ENCODE results near the gene GPATCH8.

GPATCH8 gene

DNA sequence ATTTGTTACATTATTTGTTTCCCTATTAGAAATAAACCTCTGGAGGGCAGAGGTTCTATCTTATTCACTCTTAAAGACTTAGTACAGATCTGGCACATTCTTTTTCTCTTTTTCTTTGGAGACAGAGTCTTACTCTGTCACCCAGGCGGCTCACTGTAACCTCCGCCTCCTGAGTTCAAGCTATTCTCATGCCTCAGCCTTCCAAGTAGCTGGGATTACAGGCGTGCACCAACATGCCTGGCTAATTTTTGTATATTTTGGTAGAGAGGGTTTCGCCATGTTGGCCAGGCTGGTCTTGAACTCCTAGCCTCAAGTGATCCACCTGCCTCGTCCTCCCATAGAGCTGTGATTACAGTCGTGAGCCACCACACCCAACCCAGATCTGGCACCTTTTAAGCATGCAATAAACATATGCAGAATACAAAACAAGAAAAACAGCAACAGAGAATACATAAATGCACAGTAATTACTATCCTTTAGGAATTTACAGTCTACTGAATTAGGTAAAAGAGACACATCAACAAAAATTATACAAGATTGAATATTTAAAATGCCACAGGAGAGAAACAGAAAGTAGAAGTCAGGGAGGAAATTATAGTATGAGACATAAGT is 52.1 kb downstream of the GPATCH8 start:
- DNase-seq = no peak

DNA sequence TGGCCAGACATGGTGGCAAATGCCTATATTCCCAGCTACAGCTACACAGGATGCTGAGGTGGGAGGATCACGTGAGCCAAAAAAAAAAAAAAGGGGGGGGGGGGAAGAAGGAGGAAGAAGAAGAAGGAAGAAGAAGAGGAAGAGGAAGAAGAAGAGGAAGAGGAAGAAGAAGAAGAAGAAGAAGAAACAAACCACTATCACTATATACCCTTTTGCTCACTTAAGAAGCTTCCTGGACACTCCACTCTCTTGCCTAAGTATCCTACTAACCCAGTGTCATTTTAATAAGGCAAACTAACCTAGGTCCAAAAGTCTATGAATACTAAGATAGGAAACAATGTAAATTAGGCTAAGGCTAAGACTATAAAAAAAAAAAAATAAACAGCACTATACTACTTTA is 54.8 kb downstream of the GPATCH8 start:
- no peak for DNase-seq

DNA sequence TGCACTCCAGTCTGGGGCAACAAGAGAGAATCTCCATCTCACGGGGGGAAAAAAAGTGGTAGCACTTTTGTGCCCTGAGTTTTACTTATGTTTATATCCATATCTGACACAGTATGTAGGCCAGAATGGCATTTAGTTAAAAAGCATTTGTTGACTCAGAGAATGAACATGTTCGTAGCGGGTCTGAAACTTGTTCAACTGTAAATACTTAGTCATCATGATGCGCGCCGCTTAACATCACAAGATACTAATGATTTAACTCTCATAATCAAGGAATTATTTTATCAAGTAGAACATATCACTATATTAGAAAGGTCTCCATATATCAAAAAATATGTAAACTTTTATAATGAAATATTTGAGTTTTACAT is 58.5 kb downstream of the GPATCH8 start:
- peak; percentile 49 for DNase-seq

DNA sequence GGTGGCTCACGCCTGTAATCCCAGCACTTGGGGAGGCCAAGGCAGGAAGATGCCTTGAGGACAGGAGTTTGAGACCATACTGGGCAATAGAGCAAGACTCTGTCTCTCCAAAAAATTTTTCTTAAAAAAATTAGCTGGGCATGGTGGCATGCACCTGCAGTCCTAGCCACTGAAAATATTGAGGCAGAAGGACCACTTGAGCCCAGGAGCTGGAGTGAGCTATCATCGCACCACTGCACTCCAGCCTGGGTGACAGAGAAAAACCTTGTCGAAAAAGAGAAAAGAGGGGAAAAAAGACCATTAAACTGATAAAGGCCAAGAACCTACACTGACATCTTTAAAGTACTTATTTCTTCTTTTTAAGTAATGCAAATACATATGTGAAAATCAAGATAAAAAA is 60.4 kb downstream of the GPATCH8 start:
- DNase-seq = no peak

DNA sequence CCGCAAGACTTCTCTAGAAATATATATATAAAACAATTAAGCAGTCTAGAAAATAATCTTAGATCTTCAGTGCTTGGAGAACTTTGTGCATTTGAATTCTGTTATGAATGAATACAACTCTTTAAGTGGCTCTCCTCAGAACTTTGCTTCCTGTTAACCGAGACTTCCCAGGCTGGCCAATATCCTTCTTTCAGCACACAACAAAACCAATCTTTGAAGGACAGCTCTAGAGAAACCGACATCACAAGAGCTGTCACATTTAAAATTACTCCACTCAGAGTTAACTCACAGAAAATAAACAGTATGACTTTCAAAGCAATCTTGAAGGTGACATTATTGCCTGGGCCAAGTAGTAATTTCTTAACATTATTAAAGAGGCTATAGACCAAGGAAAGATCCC is 64.0 kb downstream of the GPATCH8 start:
- DNase-seq = no peak

DNA sequence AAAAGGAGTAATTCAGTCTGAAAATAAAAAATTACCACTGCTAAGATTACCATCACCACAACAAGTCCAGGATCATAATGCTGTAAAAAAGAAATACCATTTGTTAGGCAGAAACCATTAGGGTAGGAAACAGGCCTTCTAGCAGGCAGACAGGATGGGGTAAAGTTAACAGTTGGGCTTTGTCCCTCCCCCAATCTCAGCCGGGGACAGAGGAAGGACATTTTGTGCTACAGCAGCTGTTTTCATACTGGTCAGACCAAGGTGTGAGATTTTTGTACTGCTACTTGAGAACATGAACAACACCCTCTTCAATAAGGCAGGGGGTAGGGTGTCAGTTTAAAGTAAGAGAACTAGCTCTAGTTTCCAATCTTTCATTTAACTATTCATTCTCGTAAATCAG is 64.6 kb downstream of the GPATCH8 start:
- no peak for DNase-seq

DNA sequence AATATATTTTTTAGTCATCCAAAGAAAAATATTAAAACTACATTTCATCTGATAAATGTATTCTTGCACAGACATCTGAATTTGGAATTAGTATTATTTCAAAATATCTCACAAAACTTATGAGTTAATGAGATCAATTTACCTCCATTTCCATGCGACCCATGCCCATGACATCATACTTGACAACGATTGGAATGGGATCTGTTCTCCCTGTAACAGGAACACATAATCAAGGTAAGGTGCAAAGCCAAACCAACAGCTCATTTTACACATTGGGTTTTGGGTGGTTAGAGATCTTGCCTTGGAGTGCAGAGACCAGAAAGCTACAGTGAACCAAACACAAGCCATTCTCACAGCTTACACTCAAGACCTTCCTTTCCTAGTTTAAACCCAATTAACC is 66.9 kb downstream of the GPATCH8 start:
- DNase-seq = no peak

DNA sequence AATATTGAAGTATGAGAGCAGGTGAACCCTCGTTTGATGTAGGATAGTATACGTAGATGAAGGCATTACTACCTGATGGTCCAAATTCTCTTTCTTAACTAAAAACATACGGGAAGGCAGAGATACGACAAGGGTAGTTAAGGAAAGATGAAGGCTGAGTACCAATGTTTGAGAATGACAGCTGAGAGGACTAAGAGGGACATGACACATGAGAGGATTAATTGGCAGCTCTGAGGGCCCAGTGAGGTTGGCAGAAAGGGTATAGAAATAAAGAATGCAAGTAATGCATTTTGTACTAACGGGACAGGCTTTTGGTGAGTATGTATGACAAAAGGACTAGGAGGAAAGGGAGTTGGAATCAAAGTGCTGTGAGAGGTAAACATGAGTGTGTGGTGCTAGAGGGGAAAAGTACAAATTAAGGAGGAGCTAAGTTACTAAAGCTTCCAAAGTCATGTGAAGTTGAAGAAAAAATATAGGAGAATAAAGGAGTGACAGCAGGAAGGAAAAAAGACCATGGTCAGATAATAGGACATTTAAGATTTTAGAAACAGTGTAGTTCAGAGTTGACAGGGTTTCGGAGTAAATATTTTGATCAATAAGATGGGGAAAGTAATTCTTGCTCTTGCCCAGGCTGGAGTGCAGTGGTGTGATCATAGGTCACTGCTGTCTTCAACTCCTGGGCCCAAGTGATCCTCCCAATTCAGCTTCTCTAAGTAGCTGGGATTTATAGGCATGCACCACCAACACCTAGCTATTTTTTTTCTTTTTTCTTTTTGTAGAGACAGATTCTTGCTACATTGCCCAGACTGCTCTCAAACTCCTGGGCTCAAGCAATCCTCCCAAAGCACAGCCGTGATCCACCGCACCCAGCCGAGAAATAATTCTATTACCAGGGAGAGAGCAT is 70.7 kb downstream of the GPATCH8 start:
- no peak for DNase-seq

DNA sequence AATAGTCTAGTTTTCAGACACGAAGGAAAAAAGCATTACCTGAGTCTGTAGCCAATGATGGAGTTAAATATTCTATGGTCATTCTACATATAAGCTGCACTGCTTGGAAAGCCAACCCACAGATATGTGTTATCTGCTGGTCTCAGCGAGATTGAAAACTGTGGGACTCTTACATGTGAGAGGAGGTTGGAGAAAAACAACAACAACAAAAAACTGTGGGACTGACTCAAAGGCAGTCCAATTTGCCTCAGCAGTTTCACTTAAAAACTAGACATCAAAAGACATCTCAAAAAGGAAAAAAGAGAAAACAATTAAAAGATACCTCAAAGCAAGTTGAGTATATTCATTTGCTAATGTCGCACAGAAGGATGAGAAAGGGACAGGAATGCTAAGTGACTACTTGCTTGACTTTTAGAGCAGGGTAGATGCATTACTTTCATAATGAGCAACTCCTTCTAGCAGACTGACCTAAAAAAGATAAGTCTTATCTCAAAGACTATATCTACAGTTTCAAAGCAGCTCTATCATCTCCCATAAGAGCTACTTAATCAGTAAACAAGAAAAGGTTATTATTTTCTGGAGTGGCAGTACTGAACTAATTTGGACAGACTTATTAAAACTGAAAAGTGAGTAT is 78.3 kb downstream of the GPATCH8 start:
- DNase-seq = no peak

DNA sequence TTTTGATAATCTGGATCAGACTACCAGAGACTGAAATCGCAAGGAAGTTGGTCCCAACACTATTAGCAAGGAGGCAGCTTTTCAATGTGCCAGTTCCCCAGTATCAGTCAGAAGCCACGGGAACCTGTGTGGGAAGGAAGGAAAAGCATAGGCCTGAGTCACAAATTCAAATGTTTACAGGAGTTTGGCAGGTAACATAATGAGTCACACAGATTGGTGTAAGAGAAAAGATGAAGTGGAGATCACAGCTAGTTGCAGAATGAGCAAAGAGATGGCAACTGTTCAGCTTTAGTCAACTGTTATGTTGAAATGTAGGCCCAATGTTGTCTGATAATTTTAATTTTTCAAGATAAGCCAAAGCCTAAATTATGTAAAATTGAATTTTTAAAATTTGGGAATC is 85.7 kb downstream of the GPATCH8 start:
- DNase-seq = peak; percentile 45

DNA sequence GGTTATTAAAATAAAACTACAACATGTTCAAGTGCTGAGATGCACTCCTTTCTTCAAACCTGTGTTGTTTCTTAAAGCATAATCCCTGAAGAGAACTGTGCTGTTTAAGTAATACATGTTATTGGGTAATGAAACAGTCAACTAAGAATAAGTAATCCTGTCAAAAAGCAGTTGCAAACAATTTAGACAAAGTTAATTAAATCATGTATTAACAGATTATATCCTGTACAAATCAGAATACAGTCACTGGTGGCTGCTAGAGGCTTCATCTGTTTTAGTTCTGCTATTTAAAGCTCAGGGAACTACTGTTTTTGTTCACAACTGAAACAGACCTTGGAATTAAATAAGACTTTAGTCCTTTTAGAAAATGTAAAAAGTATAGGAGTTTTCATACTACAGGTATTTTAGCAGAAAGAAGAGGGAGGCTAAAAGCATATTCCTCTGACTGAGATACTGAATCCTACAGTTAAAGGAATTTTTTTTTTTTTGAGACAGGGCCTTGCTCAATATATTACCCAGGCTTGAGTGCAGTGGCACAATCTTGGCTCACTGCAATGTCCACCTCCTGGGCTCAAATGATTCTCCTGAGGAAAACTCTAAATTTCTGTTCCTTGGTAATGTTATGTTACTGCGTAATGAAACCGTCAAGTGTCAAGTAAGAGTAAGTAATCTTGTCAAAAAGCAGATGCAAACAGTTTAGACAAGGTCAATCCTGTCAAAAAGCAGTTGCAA is 86.5 kb downstream of the GPATCH8 start:
- no peak for DNase-seq

DNA sequence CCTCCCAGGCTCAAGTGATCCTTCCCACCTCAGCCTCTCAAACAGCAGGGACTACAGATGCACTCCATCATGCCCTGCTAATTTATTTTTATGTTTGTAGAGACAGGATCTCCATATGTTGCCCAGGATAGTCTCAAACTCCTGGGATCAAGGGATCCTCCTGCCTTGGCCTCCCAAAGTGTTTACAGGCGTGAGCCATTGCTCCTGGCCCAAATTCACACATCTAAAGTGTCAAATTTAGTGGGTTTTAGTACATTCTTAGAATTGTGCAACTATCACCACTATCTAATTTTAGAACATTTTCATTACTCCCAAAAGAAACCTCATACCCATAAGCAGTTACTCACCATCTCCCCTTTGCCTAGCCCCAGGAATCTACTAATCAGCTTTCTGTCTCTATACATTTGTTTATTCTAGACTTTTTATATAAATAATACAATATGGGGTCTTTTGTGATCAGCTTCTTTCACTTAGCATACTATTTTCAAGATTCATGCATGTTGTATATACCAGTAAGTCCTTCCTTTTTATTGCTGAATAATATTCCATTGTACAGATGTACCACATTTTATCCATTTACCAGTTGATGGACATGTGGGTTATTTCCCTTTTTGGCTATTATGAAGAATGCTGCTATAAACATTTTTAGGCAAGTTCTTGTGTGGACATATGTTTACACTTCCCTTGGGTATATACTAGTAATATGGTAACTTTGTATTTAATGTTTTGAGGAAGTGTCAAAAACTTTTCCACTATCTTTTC is 88.6 kb downstream of the GPATCH8 start:
- DNase-seq = no peak

DNA sequence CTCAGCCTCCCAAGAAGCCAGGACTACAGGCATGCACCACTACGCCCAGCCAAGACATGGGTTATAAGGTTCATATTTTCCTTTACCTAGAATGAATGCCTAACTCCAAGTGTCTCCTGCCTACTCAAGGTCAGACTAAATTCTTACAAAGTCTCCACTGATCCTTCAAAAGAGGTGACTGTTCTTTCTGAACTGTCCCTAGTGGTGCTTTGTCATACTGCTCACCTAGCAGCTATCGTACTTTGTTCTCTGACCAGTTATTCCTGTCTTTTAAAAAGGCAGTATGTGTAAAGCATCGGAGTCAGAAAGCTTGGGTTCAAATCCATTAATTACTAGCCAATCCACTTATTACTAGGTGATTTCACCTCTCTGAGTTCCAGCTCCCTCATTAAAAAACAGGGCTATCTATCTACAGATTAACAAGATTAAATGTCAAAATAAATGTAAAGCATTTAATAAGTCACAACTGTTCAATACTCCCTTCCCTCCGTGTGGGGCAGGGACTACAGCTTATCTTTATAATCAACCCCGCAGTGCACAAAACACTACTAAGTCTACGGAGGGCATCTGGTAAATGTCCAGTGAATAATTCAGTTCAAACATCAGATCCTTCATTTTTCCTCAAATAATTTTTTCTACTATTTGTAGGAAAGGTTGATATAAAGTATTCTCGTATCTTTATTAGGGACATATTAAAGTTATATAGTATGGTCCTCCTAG is 93.7 kb downstream of the GPATCH8 start:
- DNase-seq = no peak

DNA sequence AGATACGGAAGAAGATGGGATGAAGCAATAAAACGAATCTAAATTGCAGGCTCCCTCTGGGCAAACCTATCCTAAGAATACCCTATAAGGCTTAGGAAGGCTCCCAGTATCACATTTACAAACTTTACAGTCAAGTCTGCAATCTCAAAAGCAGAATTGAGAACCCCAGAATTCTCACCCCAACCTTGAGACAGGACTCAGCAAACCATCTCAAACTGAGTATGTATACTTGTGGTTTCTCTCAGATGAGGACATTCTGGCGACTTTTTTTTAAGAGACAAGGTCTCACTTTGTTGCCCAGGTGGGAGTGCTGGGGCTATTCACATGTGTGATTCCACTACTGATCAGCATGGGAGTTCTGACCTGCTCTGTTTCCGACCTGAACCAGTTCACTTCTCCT is 94.4 kb downstream of the GPATCH8 start:
- no peak for DNase-seq

DNA sequence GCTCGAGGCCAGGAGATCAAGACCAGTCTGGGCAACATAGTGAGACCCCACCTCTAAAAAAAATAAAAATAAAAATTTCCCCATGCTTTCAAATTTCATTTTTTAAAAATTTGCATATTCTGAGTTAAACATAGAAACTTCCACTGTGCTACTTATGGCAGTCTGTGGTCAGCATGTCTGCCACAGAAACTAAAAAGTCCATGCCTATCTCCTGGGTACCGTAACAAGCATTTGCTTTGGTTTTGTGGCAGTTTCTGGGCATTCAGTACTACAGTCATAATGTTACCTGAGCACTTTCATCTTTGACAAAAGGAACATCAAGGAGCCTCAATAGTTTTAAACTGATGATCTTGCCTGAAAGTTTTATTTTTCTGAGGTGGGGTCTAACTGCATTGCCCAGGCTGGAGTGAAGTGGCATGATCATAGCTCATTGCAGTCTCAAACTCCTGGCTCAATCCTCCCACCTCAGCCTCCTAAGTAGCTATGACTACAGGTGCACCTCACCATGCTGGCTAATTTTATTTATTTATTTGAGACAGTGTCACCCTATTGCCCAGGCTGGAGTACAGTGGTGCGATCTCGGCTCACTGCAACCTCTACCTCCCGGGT is 100.5 kb downstream of the GPATCH8 start:
- DNase-seq = no peak

DNA sequence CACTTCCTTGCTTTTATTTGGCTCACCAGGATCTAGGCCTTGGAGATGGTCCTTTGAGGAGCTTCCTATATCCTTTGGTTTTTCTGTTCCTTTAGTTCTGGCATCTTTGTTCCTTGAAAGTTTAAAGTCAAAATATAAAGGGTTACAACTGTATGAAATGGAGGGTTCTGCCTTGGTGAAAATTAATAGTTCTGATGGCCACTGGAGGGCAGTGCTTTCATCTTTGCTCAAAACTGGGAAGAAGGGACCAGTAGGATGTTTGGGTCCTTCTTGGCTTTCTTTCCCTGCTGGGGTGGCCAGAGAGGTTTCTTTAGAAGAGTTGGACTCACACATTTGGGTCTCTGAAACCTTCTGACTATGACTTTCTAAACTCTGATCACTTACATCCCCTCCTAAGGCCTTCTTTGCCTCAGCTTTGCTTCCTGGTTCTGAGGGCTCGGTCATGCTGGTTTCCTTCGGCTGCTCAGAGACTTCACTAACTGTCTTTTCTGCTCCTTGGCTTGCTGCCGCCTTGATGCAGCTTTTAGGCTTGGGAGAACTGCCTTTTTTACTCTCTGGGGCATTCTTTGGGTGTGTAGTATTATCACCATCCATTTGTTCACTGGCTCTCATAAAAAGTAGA is 102.9 kb downstream of the GPATCH8 start:
- peak; percentile 16 for DNase-seq

DNA sequence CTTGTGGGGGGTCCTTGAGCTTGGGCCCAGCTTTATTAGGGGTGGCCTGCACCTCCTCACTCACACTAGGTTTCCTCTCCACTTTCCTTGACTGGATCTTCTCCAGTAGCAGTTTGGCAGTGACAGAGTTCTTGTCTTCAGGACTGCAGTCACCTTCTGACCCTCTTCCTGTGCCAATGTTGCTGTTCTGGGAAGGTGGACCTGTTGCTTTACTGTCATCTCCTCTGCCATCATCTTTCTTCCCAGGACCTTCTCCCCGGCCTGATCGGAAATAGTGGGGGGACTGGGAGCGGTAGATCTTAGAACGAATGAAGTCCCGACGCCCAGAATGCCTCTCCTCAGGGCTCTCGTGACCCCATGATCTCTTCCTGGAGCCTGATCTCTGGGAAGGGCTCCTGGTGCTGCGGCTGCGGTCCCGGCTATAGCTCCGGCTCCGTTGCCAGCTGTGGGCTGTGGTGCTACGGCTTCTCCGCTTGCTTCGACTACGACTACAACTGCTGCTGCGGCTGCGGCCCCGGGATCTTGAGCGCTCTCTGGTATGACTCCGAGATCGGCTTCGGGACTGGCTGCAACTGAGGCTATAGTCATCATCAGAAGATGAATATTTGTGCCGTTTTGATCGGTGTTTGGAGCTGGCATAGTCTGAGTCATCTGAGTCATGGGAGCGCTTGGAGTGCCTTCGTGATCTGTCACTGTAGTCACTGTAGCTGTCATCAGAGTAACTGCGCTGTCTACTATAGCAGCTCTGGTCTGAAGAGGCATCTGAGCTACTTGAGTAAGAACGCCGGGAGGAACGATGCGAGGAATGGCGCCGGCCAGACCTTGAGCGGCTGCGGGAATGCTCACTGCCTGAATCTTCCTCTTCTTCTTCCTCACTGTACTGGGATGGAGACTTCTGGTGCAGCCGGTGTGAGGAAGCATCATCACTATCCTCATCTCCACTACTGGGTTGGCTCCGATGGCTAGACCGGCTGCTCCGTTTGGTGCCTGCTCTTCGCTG is 104.2 kb downstream of the GPATCH8 start:
- no peak for DNase-seq

DNA sequence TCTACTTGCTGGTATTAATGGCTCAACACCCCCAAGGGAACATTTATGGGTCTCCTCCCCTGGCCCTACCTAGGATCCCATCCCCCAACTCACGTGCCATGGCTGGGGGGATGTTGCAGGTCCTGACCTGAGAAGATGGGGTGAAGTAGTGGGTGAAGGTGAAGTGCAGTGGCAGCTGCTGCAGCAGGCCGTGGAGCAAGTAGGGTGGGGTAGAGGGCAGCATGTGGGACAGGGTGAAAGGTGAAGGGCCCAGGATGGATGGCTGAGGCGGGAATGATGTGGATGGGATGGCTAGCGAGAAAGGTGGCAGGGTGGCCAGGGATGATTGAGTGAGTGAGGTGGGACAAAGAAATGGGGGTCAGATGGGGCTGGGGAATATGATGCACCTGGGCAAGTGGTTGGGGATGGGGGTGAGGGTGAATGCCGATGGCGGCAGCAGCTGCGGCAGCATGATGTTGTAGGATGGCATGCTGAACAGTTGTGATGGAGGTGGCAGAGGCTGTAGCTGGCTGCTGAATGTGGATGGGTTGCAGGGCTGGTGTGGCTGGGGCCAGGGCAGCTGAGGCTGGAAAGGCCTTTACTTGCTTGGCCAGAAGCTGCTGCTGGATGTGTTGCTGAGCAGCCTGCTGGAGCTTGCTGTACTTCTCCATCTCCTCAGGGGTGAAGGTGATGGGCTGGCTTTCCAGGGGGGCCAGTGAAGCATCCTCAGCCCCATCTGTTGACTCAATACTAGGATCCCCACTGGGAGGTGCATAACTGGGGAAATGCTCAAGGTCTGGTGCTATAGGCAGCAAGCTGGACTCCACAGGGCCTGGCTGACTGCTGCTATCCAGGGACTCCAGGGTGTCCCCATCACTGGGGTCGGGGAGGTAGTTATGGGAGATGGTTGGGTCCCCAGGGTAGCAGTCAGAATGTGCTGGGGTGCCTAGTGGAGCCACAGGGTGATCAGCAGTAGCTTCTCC is 105.4 kb downstream of the GPATCH8 start:
- no peak for DNase-seq

All from fibroblast of skin of abdomen (primary cell).